Karpas-422 (cell line): ENCODE data around the gene TTC21A. TPM values are rescaled to one million over a fixed set of nuclear protein-coding genes. Genes with fewer than 3 reads are reported as not detected.

Experiments used
- DNase-seq: peaks from one replicate; pipeline ENCODE4 v3.0.0-alpha.2; 2015
- H2AFZ ChIP-seq: fragments of 200-600 bp; sonication (generic); 2 replicates; pipeline ENCODE4 v1.6.1; 2014; ENCODE audit warnings: antibody characterized with exemption, low read length, mixed read lengths
- H3K27ac ChIP-seq: fragments of 200-600 bp; sonication (generic); 2 replicates; pipeline ENCODE4 v1.5.1; 2014; ENCODE audit warnings: mild to moderate bottlenecking, low read length, moderate library complexity
- H3K27me3 ChIP-seq: fragments of 200-600 bp; sonication (generic); 2 replicates; pipeline ENCODE4 v1.6.1; 2014; ENCODE audit warnings: low read length, mixed read lengths
- H3K36me3 ChIP-seq: fragments of 200-600 bp; sonication (generic); 2 replicates; pipeline ENCODE4 v1.6.1; 2014; ENCODE audit warnings: low read length, mixed read lengths; ENCODE audit not compliant: insufficient read depth
- H3K4me1 ChIP-seq: fragments of 200-600 bp; sonication (generic); 2 replicates; pipeline ENCODE4 v1.6.1; 2014; ENCODE audit warnings: mild to moderate bottlenecking, low read length, mixed read lengths
- H3K4me2 ChIP-seq: fragments of 200-600 bp; sonication (generic); 2 replicates; pipeline ENCODE4 v1.6.1; 2014; ENCODE audit warnings: low read length, low read depth, mild to moderate bottlenecking; ENCODE audit not compliant: poor library complexity, severe bottlenecking
- H3K4me3 ChIP-seq: fragments of 200-600 bp; sonication (generic); 2 replicates; pipeline ENCODE4 v1.5.1; 2014; ENCODE audit warnings: mild to moderate bottlenecking, antibody characterized with exemption, low read length, mixed read lengths
- H3K79me2 ChIP-seq: fragments of 200-600 bp; sonication (generic); 2 replicates; pipeline ENCODE4 v1.6.1; 2014; ENCODE audit warnings: mild to moderate bottlenecking, low read length, mixed read lengths
- H3K9ac ChIP-seq: fragments of 200-600 bp; sonication (generic); 2 replicates; pipeline ENCODE4 v1.6.0; 2014; ENCODE audit warnings: low read length
- H3K9me2 ChIP-seq: fragments of 200-600 bp; sonication (generic), shearing (Covaris generic); replicated peaks from 2 replicates; pipeline ENCODE4 v1.6.0; 2014; ENCODE audit warnings: mild to moderate bottlenecking, low read length, moderate library complexity; ENCODE audit not compliant: insufficient read depth
- H3K9me3 ChIP-seq: fragments of 300-700, 200-600 bp; sonication (generic); 2 replicates; pipeline ENCODE4 v1.6.1; 2014; ENCODE audit warnings: low read length, mixed read lengths
- H4K20me1 ChIP-seq: fragments of 200-600 bp; sonication (generic); 2 replicates; pipeline ENCODE4 v1.6.1; 2014; ENCODE audit warnings: mild to moderate bottlenecking, antibody characterized with exemption, low read length, low read depth; ENCODE audit not compliant: insufficient read depth
- total RNA-seq: library from RNA; depleted of rRNA; stranded (reverse); fragments of >200 nt; shearing (Covaris generic); gene quantifications from 2 replicates; pipeline ENCODE4 v1.2.3, GENCODE V29; 2014; ENCODE audit warnings: low replicate concordance

Gene TTC21A
- total RNA-seq, 1 experiment from 2014 or later, result 9.5 TPM

DNA sequence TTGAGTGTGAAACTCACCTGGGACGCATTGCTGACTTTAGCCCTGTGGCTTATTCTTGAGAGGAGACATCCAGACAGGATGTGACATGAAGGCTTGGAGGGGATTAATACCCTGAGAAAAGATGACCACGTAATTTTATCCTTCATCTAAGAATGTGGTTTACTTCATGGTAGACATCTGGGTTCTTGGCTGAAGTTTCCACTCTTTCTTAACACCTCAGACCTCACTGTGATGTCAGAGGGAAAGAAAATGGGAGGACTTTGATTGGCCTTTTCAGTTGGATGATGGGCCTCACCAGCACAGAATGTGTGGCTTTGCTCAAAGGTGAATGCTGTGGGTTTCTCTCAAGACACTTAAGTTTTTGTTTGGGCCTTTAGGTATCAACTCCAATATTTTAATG is 16.6 kb upstream of the TTC21A start:
- no peak overlapping the region for H3K9ac ChIP-seq
- H4K20me1 ChIP-seq, result no peaks in the 10 kb centered on the region
- no peaks in the 10 kb centered on the region for H3K9me3 ChIP-seq
- no peaks in the 10 kb centered on the region for H3K27me3 ChIP-seq
- H3K9me2 ChIP-seq, result no peaks in the 10 kb centered on the region
- H3K4me3 ChIP-seq, result no peak overlapping the region
- H3K36me3 ChIP-seq, result peaks cover 39% of the 10 kb centered on the region
- no peak overlapping the region for H2AFZ ChIP-seq
- no peak for DNase-seq
- H3K4me2 ChIP-seq, result no peak overlapping the region
- no peak overlapping the region for H3K27ac ChIP-seq
- H3K79me2 ChIP-seq, result no peaks in the 10 kb centered on the region
- H3K4me1 ChIP-seq, result peaks cover 12% of the 10 kb centered on the region

GRCh38 chr3:39094851-39095677 is 12.4 kb upstream of the TTC21A start:
- peaks cover 48% of the 10 kb centered on the region for H3K36me3 ChIP-seq

GRCh38 chr3:39095778-39096177 is 11.7 kb upstream of the TTC21A start:
- Histone ChIP-seq H3K79me2 (no peaks in the 10 kb centered on the region), H3K36me3 (peaks cover 40% of the 10 kb centered on the region), H3K9ac (no peak overlapping the region), H3K27ac (no peak overlapping the region), H3K4me1 (no peaks in the 10 kb centered on the region), H3K4me3 (no peak overlapping the region), H3K4me2 (no peak overlapping the region), H3K9me3 (no peaks in the 10 kb centered on the region), H4K20me1 (no peaks in the 10 kb centered on the region), H2AFZ (no peak overlapping the region), H3K27me3 (no peaks in the 10 kb centered on the region), H3K9me2 (no peaks in the 10 kb centered on the region)
- DNase-seq, result no peak

More at GRCh38 chr3:39094851-39095677, 12.4 kb upstream of the TTC21A start:
- no peaks in the 10 kb centered on the region for H3K4me1 ChIP-seq
- no peak overlapping the region for H3K4me3 ChIP-seq
- no peaks in the 10 kb centered on the region for H3K27me3 ChIP-seq
- no peaks in the 10 kb centered on the region for H3K9me2 ChIP-seq
- no peaks in the 10 kb centered on the region for H4K20me1 ChIP-seq
- H3K4me2 ChIP-seq, result no peak overlapping the region
- H3K27ac ChIP-seq, result no peak overlapping the region
- no peak overlapping the region for H3K9ac ChIP-seq
- DNase-seq, result no peak
- no peaks in the 10 kb centered on the region for H3K79me2 ChIP-seq
- no peaks in the 10 kb centered on the region for H3K9me3 ChIP-seq
- no peak overlapping the region for H2AFZ ChIP-seq

GRCh38 chr3:39096775-39097174 is 10.7 kb upstream of the TTC21A start:
- no peak overlapping the region for H3K4me2 ChIP-seq
- no peaks in the 10 kb centered on the region for H3K9me3 ChIP-seq
- no peaks in the 10 kb centered on the region for H3K27me3 ChIP-seq
- H3K9ac ChIP-seq, result no peak overlapping the region
- H3K27ac ChIP-seq, result no peak overlapping the region
- no peaks in the 10 kb centered on the region for H3K4me1 ChIP-seq
- no peaks in the 10 kb centered on the region for H3K79me2 ChIP-seq
- no peak for DNase-seq
- no peaks in the 10 kb centered on the region for H3K9me2 ChIP-seq
- H3K36me3 ChIP-seq, result peaks cover 31% of the 10 kb centered on the region
- no peak overlapping the region for H3K4me3 ChIP-seq
- no peak overlapping the region for H2AFZ ChIP-seq
- H4K20me1 ChIP-seq, result no peaks in the 10 kb centered on the region

DNA sequence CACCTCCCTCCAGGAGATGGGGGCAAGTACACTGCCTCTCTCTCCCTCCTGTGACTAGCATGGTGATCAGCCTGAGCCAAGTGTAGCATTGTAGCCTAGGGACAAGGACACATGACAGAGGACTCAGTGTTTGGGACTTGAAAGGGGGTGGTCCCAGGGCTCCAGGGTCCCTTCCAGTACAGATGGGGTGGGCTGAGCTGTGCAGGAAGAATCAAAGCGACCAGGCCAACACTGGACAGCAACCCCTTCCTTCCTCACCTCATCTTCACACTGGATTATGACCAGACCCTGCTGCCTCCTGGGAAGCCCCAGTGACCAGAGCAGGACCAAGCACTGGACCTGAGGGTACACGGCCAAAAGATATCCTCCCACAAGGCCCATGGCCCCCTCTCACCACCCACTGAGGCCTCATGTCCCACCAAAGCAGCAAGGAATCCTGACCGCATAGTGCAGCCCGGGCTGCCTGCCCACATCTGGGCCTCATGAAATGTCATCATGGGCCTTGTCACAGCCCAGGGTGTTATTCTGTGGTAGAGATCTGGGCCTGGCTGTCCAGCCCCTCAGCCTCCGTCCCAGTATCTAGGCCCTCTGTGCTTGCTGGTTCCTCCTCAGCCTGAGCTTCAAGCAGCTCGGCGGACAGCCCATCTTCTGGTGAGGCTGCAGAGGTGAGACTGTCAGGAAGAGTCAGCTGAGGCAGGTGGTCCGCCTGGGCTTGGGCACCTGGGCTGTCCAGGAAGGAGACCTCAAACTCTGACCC is 9.6 kb upstream of the TTC21A start:
- Histone ChIP-seq H3K9me3 (no peaks in the 10 kb centered on the region), H3K9ac (no peak overlapping the region), H4K20me1 (no peaks in the 10 kb centered on the region), H3K4me1 (no peaks in the 10 kb centered on the region; the same call in 1 of the 2 replicates), H3K9me2 (no peaks in the 10 kb centered on the region), H3K4me2 (no peak overlapping the region), H3K27ac (no peak overlapping the region), H3K4me3 (no peak overlapping the region), H3K27me3 (no peaks in the 10 kb centered on the region), H3K36me3 (peaks cover 26% of the 10 kb centered on the region), H2AFZ (no peak overlapping the region), H3K79me2 (no peaks in the 10 kb centered on the region)
- DNase-seq, result no peak

GRCh38 chr3:39098473-39099000 is 8.9 kb upstream of the TTC21A start:
- H3K4me3 ChIP-seq, result no peak overlapping the region
- H3K4me2 ChIP-seq, result no peak overlapping the region
- no peaks in the 10 kb centered on the region for H3K27me3 ChIP-seq
- 0 out of 2 replicates have a peak, but pooled peaks cover 1% of the 10 kb centered on the region for H3K79me2 ChIP-seq
- H2AFZ ChIP-seq, result no peak overlapping the region
- no peaks in the 10 kb centered on the region for H3K9me2 ChIP-seq
- H3K36me3 ChIP-seq, result peaks cover 26% of the 10 kb centered on the region
- no peak overlapping the region for H3K27ac ChIP-seq
- no peak for DNase-seq
- H3K9ac ChIP-seq, result no peak overlapping the region
- peaks cover 5% of the 10 kb centered on the region for H3K4me1 ChIP-seq
- H4K20me1 ChIP-seq, result no peaks in the 10 kb centered on the region
- H3K9me3 ChIP-seq, result no peaks in the 10 kb centered on the region

DNA sequence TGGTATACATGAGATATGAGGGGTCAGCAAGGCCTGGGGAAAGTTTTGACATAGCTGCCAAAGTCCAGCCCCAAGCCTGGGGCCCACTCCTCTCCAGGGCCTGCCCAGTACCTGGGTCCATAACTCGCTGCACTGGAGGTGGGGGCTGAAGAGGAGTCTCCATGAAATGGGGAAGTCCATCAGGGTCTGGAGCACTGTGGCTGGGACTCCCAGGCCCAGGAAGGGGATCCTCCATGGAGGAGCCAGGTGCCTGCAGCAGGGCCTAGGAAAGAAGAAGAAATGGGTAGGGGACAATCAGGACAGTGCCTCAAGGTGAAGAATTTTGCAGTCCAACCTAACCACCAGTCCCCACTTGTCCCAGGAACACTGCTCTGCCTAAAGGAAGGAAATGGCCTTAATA is 8.2 kb upstream of the TTC21A start:
- Histone ChIP-seq H3K4me2 (no peak overlapping the region), H4K20me1 (no peaks in the 10 kb centered on the region), H3K9me2 (no peaks in the 10 kb centered on the region), H3K27ac (no peak overlapping the region), H3K4me1 (peaks cover 12% of the 10 kb centered on the region), H3K79me2 (peaks cover 8% of the 10 kb centered on the region), H3K36me3 (peaks cover 26% of the 10 kb centered on the region), H3K9me3 (no peaks in the 10 kb centered on the region), H2AFZ (no peak overlapping the region), H3K9ac (no peak overlapping the region), H3K4me3 (no peak overlapping the region), H3K27me3 (no peaks in the 10 kb centered on the region)
- DNase-seq, result no peak
